Muscle of leg (tissue), 11 donors: Measurements from ENCODE around the gene ANO7. TPM values are rescaled to one million over a fixed set of nuclear protein-coding genes. Genes with fewer than 3 reads are reported as not detected.

Experiments
- DNase-seq: peaks from one replicate; pipeline ENCODE4 v3.0.0; 2013
- H3K27ac ChIP-seq: one replicate; pipeline ENCODE4 v1.5.1; 2013; ENCODE audit warnings: mild to moderate bottlenecking, low read length, control low read depth
- H3K27me3 ChIP-seq: one replicate; pipeline ENCODE4 v1.6.1; 2013; ENCODE audit warnings: low read length; ENCODE audit not compliant: control insufficient read depth, insufficient read depth
- H3K36me3 ChIP-seq: one replicate; pipeline ENCODE4 v1.6.1; 2013; ENCODE audit warnings: low read length; ENCODE audit not compliant: control insufficient read depth, insufficient read depth
- H3K4me1 ChIP-seq: one replicate; pipeline ENCODE4 v1.6.1; 2013; ENCODE audit warnings: low read length; ENCODE audit not compliant: control insufficient read depth, insufficient read depth
- H3K4me3 ChIP-seq: one replicate; pipeline ENCODE4 v1.5.1; 2013; ENCODE audit warnings: low read length, control low read depth
- H3K9me3 ChIP-seq: replicated peaks from 2 replicates; pipeline ENCODE4 v1.6.1; 2013; ENCODE audit warnings: low read depth, low read length; ENCODE audit not compliant: control insufficient read depth
- WGBS: methylation state at CpG from one replicate; pipeline ENCODE4 v1.1.5; 2013; ENCODE audit warnings: missing lambda C conversion rate; ENCODE audit not compliant: insufficient coverage; 5-methylcytosine and 5-hydroxymethylcytosine counted together
- polyA plus RNA-seq, 8 donors: library from polyadenylated mRNA; unstranded; fragments of 120-200 nt; gene quantifications; one replicate each; pipeline versions ENCODE4 v1.2.1 to v1.2.3, GENCODE V29; 2013; ENCODE audit warnings: inconsistent platforms in 1 of 8, low replicate concordance in 1 of 8; ENCODE audit not compliant: insufficient read length in 8 of 8, insufficient read depth in 1 of 8
- total RNA-seq: library from RNA; stranded (reverse); fragments of 120-200 nt; gene quantifications from one replicate; pipeline ENCODE4 v1.2.4, GENCODE V29; 2013

The ANO7 gene
- total and polyA plus RNA-seq, 9 donors = 0.35 to 2.0 (median 1.1) TPM

- peak overlapping the region; percentile 69 for H3K4me3 ChIP-seq
- peak; percentile 94 for DNase-seq
Observed at GRCh38 chr2:241271706-241272302, 83.3 kb downstream of the ANO7 start.

GRCh38 chr2:241272303-241273209, 84.1 kb downstream of the ANO7 start:
- no peaks in the 10 kb centered on the region for H3K9me3 ChIP-seq
- peak overlapping the region; percentile 84 for H3K27ac ChIP-seq
- peaks cover 24% of the 10 kb centered on the region for H3K4me1 ChIP-seq
- under 1% methylated on average over 71 of the region's 102 CpGs for WGBS
- DNase-seq = peak; percentile 90
- H3K36me3 ChIP-seq = peaks cover 9% of the 10 kb centered on the region
- no peaks in the 10 kb centered on the region for H3K27me3 ChIP-seq
- peak overlapping the region; percentile 69 for H3K4me3 ChIP-seq

More at GRCh38 chr2:241271706-241272302, 83.3 kb downstream of the ANO7 start:
- Histone ChIP-seq H3K9me3 (no peaks in the 10 kb centered on the region), H3K36me3 (peaks cover 15% of the 10 kb centered on the region), H3K27ac (peak overlapping the region; percentile 80), H3K4me1 (peaks cover 24% of the 10 kb centered on the region), H3K27me3 (no peaks in the 10 kb centered on the region)
- WGBS = under 1% methylated on average over 34 of the region's 37 CpGs

- DNase-seq = no peak
- Histone ChIP-seq H3K36me3 (no peaks in the 10 kb centered on the region), H3K4me1 (peaks cover 24% of the 10 kb centered on the region), H3K4me3 (peak overlapping the region; percentile 58), H3K9me3 (no peaks in the 10 kb centered on the region), H3K27me3 (no peaks in the 10 kb centered on the region), H3K27ac (peak overlapping the region; percentile 84)
- WGBS = 41% methylated on average over 12 of the region's 21 CpGs
Observed at GRCh38 chr2:241273210-241274020, 84.9 kb downstream of the ANO7 start.

GRCh38 chr2:241274127-241274526, 85.7 kb downstream of the ANO7 start:
- 40% methylated on average over 3 of the region's 5 CpGs for WGBS
- peaks cover 24% of the 10 kb centered on the region for H3K4me1 ChIP-seq
- H3K4me3 ChIP-seq = no peak overlapping the region

More at GRCh38 chr2:241274127-241274526, 85.7 kb downstream of the ANO7 start:
- H3K27me3 ChIP-seq = no peaks in the 10 kb centered on the region
- no peaks in the 10 kb centered on the region for H3K36me3 ChIP-seq
- no peak for DNase-seq
- H3K27ac ChIP-seq = no peak overlapping the region
- H3K9me3 ChIP-seq = no peaks in the 10 kb centered on the region

Other genes with a start within 250 kb of the ANO7 start
- gene SNED1, start 190.1 kb upstream of the ANO7 start, total RNA-seq = 2.8 TPM
- 1 to 10 TPM; 1.3 to 4.6 (median 2.5) TPM for gene SNED1, start 190.1 kb upstream of the ANO7 start, polyA plus RNA-seq
- 28.6 TPM for gene MTERF4, start 86.4 kb upstream of the ANO7 start, total RNA-seq
- gene MTERF4, start 86.4 kb upstream of the ANO7 start, polyA plus RNA-seq = 10 to 100 TPM; 27.6 to 42.0 (median 32.9) TPM
- 2.2 TPM for gene PASK, start 39.2 kb upstream of the ANO7 start, total RNA-seq
- 1 to 10 TPM; 5.1 to 8.6 (median 6.9) TPM for gene PASK, start 39.2 kb upstream of the ANO7 start, polyA plus RNA-seq
- 46.8 TPM for gene PPP1R7, start 38.2 kb upstream of the ANO7 start, total RNA-seq
- 10 to 100 TPM; 74.4 to 92.0 (median 80.1) TPM for gene PPP1R7, start 38.2 kb upstream of the ANO7 start, polyA plus RNA-seq
- gene HDLBP, start 127.0 kb downstream of the ANO7 start, total RNA-seq = 332 TPM
- gene HDLBP, start 127.0 kb downstream of the ANO7 start, polyA plus RNA-seq = 100 to 1,000 TPM; 331 to 470 (median 405) TPM
- gene SEPTIN2, start 127.2 kb downstream of the ANO7 start, total RNA-seq = 248 TPM
- gene SEPTIN2, start 127.2 kb downstream of the ANO7 start, polyA plus RNA-seq = 100 to 1,000 TPM; 258 to 446 (median 290) TPM
- 29.3 TPM for gene FARP2, start 167.6 kb downstream of the ANO7 start, total RNA-seq
- 10 to 100 TPM; 27.2 to 46.1 (median 34.0) TPM for gene FARP2, start 167.6 kb downstream of the ANO7 start, polyA plus RNA-seq